HG03521 (cell line): ENCODE results near the gene TBXAS1.

ENCODE experiments used
- ATAC-seq: cut with Tn5 transposase; IDR thresholded peaks from one replicate; pipeline ENCODE4 v1.9.1; 2021; ENCODE audit warnings: mild to moderate bottlenecking, moderate library complexity; ENCODE audit not compliant: unreplicated experiment

Gene TBXAS1

DNA sequence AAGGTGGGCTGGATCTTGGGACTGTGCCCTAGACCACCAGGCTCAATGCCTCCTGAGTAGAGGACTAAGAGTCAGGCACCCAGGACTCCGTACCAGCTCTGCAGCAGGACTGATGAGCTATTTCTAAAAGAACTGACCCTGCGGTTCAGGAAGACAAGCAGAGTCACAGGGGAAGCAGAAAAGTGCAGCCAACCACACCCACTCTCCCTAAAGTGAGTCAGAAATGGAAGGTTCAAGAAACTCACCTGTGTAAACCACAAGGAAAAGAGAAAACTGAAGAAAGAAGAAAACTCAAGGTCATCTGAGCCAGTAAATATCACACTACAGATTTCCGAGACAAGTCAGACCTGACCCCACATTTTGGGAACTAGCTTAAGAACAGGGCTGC is 231.2 kb downstream of the TBXAS1 start:
- ATAC-seq: no peak

DNA sequence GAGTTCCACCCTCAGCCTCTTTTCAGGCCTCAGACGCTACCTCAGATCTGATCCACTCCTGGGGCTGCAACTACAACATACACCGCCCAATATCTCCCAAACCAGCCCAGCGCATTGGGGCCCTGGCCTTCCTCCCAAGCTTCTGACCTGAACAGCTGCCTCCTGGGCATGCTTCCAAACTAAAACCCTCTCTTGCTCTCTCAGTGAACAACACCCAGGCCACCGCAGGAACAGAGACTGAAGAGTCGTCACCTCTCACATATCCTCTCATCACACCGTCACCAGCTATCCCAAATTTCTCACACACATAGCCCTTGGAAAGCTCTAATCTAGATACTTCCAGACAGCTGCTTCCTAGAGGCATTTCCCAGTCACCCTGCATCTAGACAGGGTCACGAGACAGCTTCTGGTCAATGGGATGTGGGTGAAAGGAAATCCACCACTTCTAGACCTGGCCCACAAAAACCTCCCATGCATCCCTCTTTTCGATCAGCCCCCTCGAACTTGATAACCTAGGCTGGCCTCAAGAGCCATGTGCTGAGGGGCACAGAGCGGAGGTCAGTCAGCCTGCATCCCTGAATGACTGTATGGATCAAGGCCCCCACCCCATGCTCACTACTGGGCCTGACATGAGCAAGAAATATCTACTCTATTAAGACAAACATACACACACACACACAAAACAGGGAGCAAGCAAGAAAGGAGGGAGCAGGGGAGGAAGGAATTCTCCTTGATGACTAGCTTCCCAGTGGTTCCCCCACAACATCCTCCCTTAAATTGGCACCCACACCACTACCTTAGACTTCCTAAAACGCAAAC is 231.9 kb downstream of the TBXAS1 start:
- no peak for ATAC-seq

DNA sequence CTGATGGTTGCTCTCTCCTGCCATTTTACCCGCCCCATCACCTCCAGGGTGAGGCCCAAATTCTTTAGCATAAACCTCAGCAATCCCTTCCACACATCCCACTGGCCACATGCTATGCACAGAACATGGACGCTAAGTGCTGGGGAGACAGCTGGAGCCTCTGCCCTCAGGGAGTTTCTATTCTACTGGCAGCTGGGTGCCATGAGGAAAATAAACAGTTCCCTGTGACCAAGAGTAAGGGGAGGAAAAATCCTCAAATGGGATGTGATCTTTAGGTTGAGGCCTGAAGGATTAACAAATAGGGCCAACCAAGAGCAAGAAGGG is 232.5 kb downstream of the TBXAS1 start:
- no peak for ATAC-seq

DNA sequence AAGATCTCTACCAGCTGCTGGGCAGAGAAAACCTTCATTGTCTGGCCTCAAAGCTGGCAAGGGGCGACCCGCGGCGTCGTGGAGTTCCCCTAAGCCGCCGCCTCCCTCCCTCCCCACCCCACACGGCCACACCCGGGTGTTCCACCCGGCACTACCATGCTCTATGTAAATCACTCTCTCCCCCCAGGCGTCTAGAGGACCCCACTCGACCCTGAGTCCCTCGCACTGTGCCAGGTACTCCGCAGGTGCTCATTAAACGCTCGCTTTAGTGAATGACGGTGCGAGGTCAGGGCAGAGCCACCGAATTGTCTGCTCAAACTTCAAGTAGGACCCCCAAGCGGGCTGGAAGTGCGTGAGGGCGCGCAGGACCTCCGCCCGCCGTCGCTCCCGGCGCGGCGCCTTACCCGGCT is 233.1 kb downstream of the TBXAS1 start:
- peak; percentile 27 for ATAC-seq

DNA sequence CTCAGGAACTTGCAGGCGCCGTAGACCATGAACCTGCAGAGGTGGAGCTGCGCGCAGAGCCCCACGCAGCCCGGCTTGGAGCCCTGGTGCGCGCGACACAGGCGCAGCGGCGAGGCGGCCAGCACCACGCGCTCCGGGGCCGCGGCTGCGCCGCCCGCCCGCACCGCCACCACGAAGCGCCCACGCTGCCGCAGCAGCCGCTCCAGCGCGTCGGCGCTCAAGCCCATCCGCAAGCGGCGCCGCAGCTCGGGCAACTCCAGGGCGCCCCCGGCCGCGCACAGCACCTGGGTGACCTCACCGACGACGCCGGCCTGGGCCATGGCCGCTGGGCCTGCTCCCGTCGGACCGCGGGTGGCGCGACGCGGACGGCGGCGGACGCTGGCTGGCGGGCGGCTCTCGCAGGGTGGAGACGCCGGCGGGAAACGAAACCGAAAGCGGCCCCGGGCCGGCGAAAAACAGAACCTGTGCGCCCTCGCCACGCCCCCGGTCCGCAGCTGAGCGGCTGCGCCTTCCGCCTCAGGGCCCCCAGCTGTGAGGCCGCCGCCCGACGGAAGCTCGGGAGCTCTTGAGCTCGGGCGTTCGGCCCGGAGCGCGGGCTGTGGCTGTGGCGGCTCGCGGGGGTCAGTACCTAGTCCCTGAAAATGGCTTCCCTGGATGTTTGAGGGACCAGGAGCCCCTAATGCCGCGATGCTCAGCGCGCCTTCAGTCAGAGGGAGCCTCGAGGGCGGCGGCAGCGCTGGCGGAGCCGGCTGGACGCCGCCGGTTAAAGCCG is 233.7 kb downstream of the TBXAS1 start, which contains the start of gene PARP12:
TSS of gene PARP12 (minus strand) at position 424 of the 772 bp plus-strand sequence. CDS start at position 320, 104 bp downstream.
- peak; percentile 86 for ATAC-seq

DNA sequence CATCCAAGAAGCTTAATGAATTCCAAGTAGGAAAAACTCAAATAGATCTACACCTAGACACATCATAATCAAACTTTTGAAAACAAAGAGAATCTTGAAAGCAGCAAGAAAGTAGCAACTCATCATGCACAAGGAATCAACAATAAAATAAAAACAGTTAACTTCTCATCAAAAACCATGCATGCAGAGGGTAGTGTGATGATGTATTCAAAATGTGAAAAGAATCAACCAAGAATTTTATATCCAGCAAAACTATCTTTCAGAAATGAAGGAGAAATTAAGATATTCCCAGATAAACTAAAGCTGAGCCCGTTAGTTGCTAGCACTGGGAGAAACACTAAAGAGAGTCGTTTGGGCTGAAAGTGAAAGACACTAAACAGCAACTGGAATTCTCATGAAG is 238.0 kb downstream of the TBXAS1 start:
- ATAC-seq: no peak

DNA sequence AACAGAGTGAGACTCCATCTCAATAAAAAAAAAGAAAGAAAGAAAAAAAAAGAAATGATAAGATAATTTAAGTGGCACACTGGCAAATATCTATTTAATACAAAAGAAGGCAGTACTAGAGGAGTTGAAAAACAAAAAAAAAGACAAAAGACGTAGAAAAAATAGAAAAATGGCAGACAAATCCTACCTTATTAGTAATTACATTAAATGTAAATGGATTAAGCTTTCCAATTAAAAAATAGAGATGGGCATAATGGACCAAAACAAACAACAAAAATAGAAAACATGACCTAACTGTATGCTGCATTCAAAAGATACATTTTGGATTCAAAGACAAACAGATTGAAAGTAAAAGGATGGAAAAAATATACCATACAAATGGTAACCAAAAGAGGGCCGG is 239.0 kb downstream of the TBXAS1 start:
- ATAC-seq: no peak

DNA sequence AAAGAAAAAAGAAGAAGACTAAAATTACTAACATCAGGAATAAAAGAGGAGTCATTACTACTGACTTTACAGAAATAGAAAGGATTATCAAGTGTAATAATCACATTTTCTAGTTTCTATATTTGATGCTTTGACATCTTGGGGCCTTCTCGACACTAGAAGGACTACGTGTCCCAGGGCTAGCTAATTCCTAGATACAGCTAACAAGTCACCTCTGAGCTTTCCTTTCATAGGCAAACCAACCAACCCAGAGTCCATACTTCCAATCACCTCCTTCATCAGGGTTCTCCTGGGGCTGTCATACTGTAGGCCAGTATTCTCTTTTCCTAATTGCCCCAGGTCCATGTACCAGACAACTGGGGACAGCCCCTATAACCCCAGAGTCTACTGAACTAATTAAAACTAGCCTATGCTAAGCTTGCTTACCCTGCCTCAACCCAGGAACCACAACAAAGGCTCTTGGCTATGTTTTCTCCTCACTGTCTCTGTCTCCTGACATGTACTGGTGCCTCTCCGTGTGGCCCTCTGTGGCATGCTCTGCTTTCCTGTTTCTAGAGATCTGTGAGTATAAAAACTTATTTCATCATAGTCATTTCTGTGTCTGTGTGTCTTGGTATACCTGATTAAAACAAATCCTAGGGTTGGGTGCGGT is 240.4 kb downstream of the TBXAS1 start:
- no peak for ATAC-seq
